Activated CD4-positive, CD25-positive, alpha-beta regulatory T cell (primary cell): ENCODE data around the gene SEMA5B.

Experiments used
- DNase-seq, 4 experiments: peaks; one replicate each; lab custom pipeline; 2025; lab: John Stamatoyannopoulos, UW

SEMA5B gene

GRCh38 chr3:123024056-123024455, 3.5 kb downstream of the SEMA5B start:
- DNase-seq = no peak

- no peak for DNase-seq
Observed at GRCh38 chr3:123021996-123022510, 5.5 kb downstream of the SEMA5B start.

DNA sequence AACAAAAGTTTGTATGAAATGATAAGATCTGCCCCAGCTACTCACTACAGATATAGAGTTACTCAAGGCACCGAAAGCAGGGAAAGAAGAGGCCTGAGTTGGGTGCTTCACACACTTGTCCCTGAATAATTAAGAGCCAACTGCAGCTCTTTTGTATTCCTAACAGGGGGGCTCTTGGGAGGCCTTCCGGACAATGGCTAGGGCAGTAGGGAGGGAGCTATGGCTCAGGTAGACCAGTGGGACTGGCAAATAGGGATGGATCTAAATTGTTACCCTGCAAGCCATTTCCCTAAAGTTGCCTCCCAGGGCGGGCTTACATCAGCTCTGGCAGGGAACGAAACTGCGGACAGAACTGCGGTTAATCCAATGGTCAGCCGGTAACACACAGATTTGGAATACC, 6.2 kb downstream of the SEMA5B start:
- no peak for DNase-seq

GRCh38 chr3:123020709-123021108, 6.9 kb downstream of the SEMA5B start:
- no peak for DNase-seq

DNA sequence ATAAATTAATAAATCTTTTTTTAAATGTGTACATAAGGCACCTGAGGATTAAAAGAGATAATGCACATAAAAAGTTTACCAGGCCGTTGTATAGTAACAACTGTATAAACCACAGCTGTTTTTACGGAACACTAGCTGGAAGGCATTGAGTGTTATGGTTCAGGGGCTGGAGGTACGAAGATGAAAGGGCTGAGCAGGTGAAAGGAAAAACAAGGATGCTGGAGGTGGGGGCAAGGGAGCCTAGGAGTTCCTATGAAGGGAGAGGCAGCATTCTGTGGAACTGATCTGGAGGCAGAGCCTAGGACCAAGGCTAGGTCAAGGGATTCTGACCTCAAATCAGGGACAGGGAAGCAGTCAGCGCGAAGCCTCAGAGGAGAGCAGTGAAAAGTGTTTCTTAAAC, 8.0 kb downstream of the SEMA5B start:
- DNase-seq = no peak

DNA sequence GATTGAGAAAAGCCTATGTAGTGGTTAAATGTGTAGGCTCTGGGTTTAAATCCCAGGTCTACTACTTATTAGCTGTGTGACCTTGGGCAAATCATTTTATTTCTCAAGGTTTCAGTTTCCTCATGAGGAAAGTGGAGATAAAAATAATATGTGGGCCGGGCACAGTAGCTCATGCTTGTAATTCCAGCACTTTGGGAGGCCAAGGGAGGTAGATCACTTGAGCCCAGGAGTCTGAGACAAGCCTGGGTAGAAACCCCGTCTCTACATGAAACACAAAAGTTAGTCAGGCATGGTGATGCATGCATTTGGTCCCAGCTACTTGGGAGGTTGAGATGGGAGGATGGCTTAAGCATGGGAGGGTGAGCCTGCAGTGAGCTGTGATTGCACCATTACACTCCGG, 8.4 kb downstream of the SEMA5B start:
- DNase-seq = no peak

DNA sequence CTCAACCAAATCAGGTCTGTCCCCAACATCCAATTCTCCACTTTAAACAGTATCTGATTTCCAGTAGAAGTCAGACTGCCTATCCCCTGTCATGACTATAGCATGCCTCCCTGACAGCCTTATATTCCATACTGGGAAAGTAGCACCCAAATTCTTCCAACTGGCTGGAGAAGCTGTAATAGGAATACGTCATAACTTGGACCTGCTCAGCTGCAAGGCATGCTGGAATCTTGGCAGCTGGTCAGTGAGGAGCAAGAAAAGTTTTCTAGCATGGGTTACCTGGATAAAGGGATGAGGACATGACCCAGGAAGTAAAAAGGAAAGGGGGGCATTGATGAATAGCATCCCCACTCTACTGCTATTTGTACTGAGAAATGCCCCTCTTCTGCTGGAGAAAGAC, 8.9 kb downstream of the SEMA5B start:
- no peak for DNase-seq

DNA sequence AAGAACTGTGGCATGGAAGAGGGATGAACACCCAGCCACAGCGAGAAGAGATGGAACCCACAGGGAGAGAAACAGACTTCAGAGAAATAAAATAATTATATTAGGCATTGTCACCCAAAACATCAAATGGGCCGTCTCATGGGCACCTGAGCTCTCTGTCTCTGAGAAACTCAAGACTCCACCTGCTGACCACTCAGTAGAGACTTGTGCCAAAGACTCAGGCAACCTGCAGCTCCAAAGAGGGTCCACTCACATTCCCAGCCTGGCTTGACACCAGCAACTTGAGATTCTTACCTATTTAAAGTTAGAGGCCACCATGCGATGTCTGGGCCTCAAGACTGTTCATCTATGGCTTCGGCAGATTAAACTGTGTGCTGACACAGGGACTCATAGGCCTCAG, 12.0 kb downstream of the SEMA5B start:
- DNase-seq = no peak

DNA sequence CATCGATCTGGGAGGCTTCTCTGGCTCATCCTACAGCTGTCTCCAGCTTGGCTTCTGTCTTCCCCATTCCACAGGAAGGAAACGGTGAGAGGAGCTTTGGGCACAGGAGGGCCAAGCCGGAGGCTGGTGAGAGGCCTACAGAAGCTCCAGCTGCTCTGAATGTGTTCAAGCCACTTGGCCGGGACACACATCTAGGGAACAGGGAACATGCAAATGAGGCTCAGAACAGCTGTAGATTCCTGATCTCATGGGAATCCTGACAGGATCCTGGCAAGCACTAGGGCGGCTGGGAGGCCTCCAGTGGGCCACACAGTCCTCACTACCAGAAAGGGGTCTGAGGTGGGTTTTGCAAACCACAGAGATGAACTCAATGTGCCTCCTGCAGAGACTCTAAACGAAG, 13.7 kb downstream of the SEMA5B start:
- DNase-seq = no peak

DNA sequence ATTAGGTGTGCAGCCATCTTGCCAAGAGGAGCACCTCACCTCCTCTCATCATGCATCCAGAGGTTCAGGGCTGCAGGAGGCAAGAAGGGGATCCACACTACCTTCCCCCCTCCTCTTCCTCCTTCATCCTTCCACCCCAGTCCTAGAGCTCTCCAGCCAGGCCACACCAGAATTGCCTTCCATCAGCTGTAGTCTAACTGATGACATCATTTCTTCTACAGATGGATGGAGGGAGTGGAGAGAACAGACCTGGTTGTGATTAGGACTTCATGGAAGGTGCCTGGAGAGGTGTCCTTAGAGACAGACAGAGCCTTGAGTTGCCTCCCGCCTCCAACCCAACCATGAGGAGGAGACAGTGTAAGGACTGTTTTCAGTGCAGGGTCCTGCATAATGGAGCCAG, 14.9 kb downstream of the SEMA5B start:
- no peak for DNase-seq

- DNase-seq = no peak
Observed at GRCh38 chr3:123011447-123011846, 16.1 kb downstream of the SEMA5B start.

DNA sequence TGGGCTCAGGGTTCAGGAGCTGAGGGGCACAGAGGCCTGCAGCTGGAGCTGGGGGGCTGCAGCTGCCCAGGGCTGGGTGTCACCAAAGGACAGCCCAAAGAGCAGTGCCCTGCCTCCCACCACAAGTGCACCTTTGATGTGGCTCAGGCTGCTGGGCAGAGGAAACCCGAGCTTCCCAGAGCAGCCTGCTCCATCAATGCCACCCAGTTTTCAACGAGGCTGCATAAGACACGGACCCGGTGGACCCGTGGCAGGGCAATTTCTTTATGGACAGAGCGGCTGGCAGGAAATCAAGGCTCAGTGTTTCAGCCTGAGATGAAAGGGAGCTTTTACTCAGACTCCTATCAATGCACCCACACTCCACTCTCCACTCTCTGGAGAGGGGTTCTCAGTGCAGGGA, 18.7 kb downstream of the SEMA5B start:
- DNase-seq = no peak

DNA sequence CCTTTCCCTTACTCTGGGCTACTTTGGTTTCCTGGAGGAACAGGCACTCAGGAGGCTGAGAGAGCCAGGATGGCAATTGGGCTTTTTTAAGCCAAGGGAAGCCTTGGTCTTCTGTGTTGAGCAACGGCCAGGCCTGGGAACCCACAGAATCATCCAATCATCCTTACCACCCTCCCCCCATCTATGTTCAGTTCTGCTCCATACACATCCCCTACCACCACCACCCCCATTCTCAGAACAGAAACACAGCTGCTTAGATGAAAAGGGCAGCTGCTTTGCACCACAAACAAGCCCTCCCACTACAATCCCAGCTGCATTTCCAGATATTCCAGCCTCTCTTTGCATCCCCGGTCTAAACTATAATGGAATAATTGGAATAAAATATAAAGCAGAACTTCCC, 21.0 kb downstream of the SEMA5B start:
- DNase-seq = no peak

GRCh38 chr3:123005291-123005690, 22.3 kb downstream of the SEMA5B start:
- no peak for DNase-seq

DNA sequence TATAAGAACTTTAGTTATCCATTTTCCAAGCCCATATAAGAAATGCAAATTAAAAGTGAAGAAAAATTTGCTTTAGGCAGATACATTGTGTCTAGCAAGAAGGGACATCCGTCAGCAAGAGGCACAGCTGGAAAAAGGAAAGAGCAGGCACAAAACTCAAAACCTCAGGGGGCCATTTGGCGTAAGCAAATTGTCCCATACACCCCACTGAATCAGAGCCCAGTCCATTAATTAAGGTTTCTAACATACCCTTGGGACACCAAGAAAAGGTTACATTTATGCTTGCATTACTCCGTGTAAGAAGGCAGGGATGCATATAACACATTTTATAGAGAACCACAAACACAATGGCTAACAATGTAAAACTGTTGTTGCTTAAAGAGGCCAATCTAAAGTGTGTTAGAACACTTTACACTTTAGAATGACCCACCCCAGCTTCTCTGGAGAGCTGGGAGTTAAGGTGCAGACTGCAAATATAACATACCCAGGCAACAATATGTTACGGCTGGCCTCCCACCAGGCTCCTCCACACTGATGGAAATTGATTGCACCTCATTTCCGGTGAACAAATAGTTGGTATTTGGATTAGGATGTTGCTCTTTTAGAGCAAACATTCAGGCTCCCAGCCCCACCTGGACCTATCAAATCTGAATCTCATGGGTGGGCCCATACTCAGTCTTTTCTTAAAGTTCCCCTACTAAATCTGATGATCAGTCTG, 23.2 kb downstream of the SEMA5B start:
- DNase-seq = no peak

DNA sequence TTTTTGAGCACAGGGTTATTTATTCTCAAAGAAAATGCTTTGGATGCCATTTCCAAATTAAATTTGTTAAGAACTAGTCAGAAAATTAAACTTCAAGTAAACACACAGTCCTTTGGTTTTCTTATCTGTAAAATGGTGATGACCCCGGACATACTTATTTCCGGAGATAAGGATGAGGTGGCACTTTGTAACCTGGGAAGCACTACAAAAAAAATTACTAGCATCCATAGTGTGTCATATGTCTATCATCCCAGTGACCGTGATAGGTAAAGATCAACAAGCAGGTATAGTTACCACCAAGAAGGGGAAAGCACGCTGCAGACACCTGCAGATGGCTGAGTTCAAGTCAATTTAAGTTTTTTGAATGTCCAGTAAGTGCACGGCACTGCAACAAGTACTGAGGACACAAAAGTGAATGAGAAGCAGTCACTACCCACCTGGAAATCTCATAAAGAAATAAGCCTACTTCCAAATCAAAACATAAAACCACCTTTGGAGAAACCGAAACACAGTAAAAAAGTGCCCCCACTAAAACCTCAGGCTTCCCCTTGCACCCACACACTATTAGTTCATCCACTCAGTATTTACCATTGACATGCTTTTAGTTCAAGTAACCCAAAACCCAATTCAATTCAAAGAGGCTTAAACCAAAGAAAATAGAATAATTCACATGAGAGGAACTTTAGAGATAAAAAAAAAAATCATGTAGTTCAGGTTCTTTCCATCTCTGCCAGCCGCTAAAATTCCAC, 24.6 kb downstream of the SEMA5B start:
- DNase-seq = no peak

GRCh38 chr3:123002100-123002748, 25.3 kb downstream of the SEMA5B start:
- no peak for DNase-seq

DNA sequence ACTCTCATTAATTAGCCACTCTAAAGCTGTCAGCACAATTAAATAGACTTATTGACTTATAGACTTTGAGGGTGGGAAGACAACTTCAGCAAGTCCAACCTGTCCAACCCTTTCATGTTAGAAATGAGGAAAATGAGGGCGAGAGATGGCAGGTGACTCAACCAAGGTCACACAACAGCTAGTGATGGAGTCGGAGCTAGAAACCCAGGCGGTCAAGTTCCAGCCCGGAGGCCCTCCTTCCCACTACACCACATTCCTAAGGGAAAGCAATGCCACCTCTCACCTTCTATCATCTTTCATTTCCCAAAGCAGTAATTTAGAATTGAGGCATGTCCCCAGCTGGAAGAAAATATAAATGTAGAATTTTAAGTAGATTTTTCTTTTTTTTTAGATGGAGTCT, 28.7 kb downstream of the SEMA5B start:
- no peak for DNase-seq

GRCh38 chr3:122998206-122998605, 29.4 kb downstream of the SEMA5B start:
- DNase-seq = no peak

DNA sequence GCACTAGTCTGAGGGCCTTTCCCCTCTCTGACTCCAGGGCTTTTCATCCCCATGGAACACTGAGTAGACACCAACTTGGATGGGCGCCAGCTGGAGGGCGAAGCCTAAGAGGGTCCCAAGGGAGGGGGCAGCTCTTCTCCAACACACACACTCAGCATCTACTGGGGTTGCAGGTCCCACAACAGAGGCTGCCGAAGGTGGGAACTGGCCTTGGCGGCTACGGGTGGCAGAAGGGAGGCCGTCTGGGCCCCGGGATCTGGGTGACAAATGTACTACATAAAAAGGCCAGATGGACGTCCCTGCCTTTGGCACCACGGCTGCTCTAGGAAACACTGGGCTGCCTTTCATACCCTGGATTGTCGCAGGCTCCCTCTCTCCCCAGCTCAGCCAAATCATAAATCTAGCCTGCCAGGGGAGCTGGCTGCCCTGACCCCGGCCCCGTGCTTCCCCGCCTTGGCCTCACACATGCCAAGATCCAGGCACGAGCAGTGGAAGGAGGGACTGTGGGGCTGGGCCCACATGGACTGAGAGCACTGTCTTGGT, 31.5 kb downstream of the SEMA5B start:
- no peak for DNase-seq

GRCh38 chr3:122994954-122995353, 32.6 kb downstream of the SEMA5B start:
- no peak for DNase-seq

DNA sequence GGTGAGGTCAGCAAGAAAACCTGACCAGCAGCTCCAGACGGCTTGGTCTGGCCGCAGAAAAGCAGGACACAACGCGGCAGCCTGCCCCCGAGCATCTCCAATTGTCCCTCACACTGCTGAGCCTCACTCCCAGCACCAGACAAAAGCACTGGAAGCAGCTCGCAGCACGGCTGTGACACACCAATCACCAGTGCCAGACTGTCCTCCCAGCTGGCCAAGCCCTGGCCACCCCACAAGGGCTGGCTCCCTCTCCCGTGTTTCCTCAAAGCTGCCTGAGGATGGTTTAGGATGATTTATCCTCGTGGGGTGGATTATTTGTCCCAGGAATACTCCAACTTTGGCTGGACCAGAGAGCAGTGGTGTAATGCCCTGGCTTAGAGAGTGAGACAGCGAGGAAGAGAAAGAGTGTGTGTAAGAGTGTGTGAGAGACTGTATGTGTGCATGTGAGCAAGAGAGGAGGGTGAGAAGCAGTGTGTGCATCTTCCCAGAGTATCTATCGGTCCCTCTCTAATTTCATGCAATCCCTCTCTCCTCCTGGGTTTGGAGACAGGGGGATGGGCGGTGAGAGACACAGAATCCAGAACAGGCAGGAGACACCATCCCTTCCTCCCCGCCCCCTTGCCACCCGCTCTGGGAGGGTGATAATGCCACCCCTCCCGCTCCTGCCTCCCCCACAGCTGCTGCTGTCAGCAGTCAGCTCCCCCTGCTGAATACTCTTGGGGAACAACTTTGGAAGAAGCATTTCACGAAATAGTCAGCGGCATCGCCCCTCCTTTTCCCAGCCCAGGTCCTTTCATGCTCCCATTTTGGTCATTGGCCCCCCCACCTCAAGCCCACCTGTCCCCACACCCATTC, 34.2 kb downstream of the SEMA5B start:
- DNase-seq = no peak
